Ammon's horn (tissue), 1 donor: Measurements from ENCODE around the gene PCDHGA2.
"Not testable (repeated sequence)": the region's sequence is repeated elsewhere in the genome, so short reads cannot be mapped to it uniquely, and the experiment has no call there.

Experiments
- DNase-seq: peaks from one replicate; pipeline ENCODE4 v3.0.0-alpha.2; 2016; ENCODE audit warnings: low spot score

Gene PCDHGA2

DNA sequence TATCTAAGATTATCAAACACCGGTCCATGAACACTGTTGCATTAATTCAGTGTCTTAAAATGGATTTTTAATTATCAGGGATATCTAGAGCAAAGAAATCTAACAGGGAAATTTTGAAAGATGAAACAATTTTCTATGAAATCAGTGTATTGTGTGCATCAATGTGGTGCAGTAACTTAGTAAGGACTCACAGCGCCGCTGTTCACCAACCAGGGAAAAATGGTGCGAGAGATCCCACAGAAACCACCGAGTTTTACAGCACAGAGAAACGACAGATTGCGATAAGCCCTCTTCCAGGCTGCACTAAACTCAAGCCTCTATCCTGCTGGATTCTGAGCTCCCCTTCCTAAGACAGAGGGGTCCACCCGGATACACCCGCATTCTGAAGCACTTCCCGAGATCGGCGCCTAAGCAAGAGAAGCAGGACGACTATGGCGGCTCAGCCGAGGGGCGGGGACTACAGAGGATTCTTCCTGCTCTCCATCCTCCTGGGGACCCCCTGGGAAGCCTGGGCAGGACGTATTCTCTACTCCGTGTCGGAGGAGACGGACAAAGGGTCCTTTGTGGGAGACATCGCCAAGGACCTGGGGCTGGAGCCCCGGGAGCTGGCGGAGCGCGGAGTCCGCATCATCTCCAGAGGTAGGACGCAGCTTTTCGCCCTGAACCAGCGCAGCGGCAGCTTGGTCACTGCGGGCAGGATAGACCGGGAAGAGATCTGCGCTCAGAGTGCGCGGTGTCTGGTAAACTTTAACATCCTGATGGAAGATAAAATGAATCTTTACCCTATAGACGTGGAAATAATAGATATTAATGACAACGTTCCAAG is 44.1 kb downstream of the PCDHGA2 start, which contains the start of gene PCDHGA7:
Gene PCDHGA7 (plus strand): TSS at position 274 of the 826 bp plus-strand sequence. CDS start 158 bp downstream, at position 432.
- no peak for DNase-seq

DNA sequence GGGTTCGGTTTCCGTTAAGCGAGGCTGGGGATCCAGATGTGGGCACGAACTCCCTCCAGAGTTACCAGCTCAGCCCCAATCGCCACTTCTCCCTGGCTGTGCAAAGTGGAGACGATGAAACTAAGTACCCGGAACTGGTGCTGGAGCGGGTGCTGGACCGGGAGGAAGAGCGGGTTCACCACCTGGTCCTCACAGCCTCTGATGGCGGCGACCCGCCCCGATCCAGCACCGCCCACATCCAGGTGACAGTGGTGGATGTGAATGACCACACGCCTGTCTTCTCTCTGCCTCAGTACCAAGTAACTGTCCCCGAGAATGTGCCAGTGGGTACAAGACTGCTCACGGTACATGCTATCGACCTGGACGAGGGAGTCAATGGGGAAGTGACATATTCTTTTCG is 44.8 kb downstream of the PCDHGA2 start:
- no peak for DNase-seq

DNA sequence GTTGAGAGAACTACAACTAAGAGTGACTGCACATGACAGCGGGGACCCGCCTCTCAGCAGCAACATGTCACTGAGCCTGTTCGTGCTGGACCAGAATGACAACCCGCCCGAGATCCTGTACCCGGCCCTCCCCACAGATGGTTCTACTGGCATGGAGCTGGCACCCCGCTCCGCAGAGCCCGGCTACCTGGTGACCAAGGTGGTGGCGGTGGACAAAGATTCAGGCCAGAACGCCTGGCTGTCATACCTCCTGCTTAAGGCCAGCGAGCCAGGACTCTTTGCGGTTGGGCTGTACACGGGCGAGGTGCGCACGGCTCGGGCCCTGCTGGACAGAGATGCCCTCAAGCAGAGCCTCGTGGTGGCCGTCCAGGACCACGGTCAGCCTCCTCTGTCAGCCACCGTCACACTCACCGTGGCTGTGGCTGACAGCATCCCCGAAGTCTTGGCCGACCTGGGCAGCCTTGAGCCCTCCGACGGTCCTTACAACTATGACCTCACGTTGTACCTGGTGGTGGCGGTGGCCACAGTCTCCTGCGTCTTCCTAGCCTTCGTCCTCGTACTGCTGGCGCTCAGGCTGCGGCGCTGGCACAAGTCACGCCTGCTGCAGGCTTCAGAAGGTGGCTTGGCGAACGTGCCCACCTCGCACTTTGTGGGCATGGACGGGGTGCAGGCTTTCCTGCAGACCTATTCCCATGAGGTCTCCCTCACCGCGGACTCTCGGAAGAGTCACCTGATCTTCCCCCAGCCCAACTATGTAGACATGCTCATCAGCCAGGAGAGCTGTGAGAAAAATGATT is 46.1 kb downstream of the PCDHGA2 start:
- no peak for DNase-seq

DNA sequence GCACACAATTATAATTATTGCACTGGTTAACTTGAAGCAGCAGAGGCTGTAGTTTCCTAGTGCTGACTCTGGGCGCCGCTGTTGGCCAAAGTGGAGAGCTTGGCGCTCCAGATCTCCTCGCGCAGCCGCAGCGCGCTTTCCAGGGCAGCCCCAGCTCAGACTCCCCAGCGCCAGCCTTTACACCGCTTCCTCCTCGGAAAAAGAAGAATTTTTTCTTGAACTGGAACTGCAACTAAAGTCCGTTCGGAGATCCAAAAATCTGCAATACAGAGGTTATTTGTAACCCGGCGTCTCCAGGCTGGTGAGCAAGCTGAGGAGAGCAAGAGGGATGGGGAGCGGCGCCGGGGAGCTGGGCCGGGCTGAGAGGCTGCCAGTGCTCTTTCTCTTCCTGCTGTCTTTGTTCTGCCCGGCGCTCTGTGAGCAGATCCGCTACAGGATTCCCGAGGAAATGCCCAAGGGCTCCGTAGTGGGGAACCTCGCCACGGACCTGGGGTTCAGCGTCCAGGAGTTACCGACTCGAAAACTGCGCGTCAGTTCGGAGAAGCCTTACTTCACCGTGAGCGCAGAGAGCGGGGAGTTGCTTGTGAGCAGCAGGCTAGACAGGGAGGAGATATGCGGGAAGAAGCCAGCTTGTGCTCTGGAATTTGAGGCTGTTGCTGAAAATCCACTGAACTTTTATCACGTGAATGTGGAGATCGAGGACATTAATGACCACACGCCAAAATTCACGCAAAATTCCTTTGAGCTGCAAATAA is 49.2 kb downstream of the PCDHGA2 start, which contains the start of gene PCDHGB4:
Gene PCDHGB4 (plus strand): TSS at position 142 of the 755 bp plus-strand sequence. CDS start 187 bp downstream, at position 329.
- DNase-seq: not testable (repeated sequence)

GRCh38 chr5:141388661-141389060 is 50.1 kb downstream of the PCDHGA2 start:
- no peak for DNase-seq

DNA sequence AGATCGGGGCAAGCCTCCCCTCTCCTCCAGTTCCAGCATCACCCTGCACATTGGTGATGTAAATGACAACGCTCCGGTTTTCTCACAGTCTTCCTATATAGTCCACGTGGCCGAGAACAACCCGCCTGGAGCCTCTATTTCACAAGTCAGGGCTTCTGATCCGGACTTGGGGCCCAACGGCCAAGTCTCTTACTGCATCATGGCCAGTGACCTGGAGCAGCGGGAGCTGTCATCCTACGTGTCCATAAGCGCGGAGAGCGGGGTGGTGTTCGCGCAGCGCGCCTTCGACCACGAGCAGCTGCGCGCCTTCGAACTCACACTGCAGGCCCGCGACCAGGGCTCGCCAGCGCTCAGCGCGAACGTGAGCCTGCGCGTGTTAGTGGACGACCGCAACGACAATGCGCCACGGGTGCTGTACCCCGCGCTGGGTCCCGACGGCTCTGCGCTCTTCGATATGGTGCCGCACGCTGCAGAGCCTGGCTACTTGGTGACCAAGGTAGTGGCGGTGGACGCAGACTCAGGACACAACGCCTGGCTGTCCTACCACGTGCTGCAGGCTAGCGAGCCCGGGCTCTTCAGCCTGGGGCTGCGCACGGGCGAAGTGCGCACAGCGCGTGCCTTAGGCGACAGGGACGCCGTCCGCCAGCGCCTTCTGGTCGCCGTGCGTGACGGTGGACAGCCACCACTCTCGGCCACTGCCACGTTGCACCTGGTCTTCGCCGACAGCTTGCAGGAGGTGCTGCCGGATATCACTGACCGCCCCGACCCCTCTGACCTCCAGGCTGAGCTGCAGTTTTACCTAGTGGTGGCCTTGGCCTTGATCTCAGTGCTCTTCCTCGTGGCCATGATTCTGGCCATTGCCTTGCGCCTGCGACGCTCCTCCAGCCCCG is 50.8 kb downstream of the PCDHGA2 start:
- DNase-seq: no peak

GRCh38 chr5:141392429-141393198 is 54.1 kb downstream of the PCDHGA2 start, which contains the start of gene PCDHGA8:
PCDHGA8 (plus strand) TSS chr5:141392633; CDS start chr5:141392814, 181 bp downstream.
- DNase-seq: no peak
